ENCODE data around the gene ATP1A2. TPM values are rescaled to one million over a fixed set of nuclear protein-coding genes. Genes with fewer than 3 reads are reported as not detected.

Gene ATP1A2
- total RNA-seq, 2 experiments from 2014 or later, result not detected

GRCh38 chr1:160114085-160114484 is 1.5 kb upstream of the ATP1A2 start:
- CTCF ChIA-PET, result no interaction called here
- POLR2A ChIA-PET, result interaction anchor here (1.0 kb wide), 1 partner anchor 10 kb away, joined by 3 read pairs; no protein-coding TSS in a partner anchor
- H3K27ac Mint-ChIP-seq, result no peak overlapping the region
- no peaks in the 10 kb centered on the region for H3K9me3 Mint-ChIP-seq
- intact Hi-C loops (cut with micrococcal nuclease), result no loop called here
- H3K36me3 Mint-ChIP-seq (ENCODE audit: low read depth), result no peaks in the 10 kb centered on the region
- no peak for TF ChIP-seq CTCF (IDR thresholded peaks at IDR 0.05)
- H3K4me1 Mint-ChIP-seq (ENCODE audit: low read depth), result peaks cover under 1% of the 10 kb centered on the region
- no peak overlapping the region for H3K4me3 Mint-ChIP-seq
- no peak for DNase-seq
- H3K27me3 Mint-ChIP-seq, result peaks cover 10% of the 10 kb centered on the region
- ATAC-seq, result no peak

- Mint-ChIP-seq H3K36me3 (ENCODE audit: low read depth) (no peaks in the 10 kb centered on the region), H3K9me3 (no peaks in the 10 kb centered on the region), H3K4me3 (no peak overlapping the region), H3K4me1 (ENCODE audit: low read depth) (no peaks in the 10 kb centered on the region), H3K27me3 (peaks cover 9% of the 10 kb centered on the region), H3K27ac (no peak overlapping the region)
- TF ChIP-seq CTCF (IDR thresholded peaks at IDR 0.05), result no peak
- intact Hi-C loops (cut with micrococcal nuclease), result no loop called here
- ATAC-seq, result no peak
- no peak for DNase-seq
- POLR2A ChIA-PET, result interaction anchor here (0.7 to 1.2 kb wide), 2 partner anchors 9 to 14 kb away, joined by 3 read pairs; no protein-coding TSS in a partner anchor
- CTCF ChIA-PET, result interaction anchor here (1.3 kb wide), 1 partner anchor 38 kb away, joined by 3 read pairs; no protein-coding TSS in a partner anchor
These were observed 956 bp downstream of the ATP1A2 start for GRCh38 chr1:160116283-160117147.

GRCh38 chr1:160117300-160117699 is 1.7 kb downstream of the ATP1A2 start:
- no peak overlapping the region for H3K27ac Mint-ChIP-seq
- H3K27me3 Mint-ChIP-seq, result peaks cover 9% of the 10 kb centered on the region
- no peaks in the 10 kb centered on the region for H3K36me3 Mint-ChIP-seq (ENCODE audit: low read depth)
- ATAC-seq (no peak), DNase-seq (no peak)
- H3K9me3 Mint-ChIP-seq, result no peaks in the 10 kb centered on the region
- no peak for TF ChIP-seq CTCF (IDR thresholded peaks at IDR 0.05)
- intact Hi-C loops (cut with micrococcal nuclease), result no loop called here
- POLR2A ChIA-PET, result interaction anchor here (1.2 kb wide), 1 partner anchor 10 kb away, joined by 3 read pairs; no protein-coding TSS in a partner anchor
- no peak overlapping the region for H3K4me3 Mint-ChIP-seq
- no peaks in the 10 kb centered on the region for H3K4me1 Mint-ChIP-seq (ENCODE audit: low read depth)
- CTCF ChIA-PET, result interaction anchor here (1.2 kb wide), 1 partner anchor 13 kb away, joined by 9 read pairs; no protein-coding TSS in a partner anchor

GRCh38 chr1:160117709-160118183 is 2.2 kb downstream of the ATP1A2 start:
- no peak for DNase-seq
- ChIA-PET CTCF (interaction anchor here (1.2 to 1.5 kb wide), 3 partner anchors 9 to 32 kb away, joined by 5 to 9 read pairs (median 6); no protein-coding TSS in a partner anchor), POLR2A (interaction anchor here (1.1 to 1.2 kb wide), 2 partner anchors 10 to 19 kb away, joined by 3 read pairs; no protein-coding TSS in a partner anchor)
- peaks cover 9% of the 10 kb centered on the region for H3K27me3 Mint-ChIP-seq
- no peaks in the 10 kb centered on the region for H3K9me3 Mint-ChIP-seq
- H3K4me3 Mint-ChIP-seq, result no peak overlapping the region
- no peaks in the 10 kb centered on the region for H3K36me3 Mint-ChIP-seq (ENCODE audit: low read depth)
- H3K4me1 Mint-ChIP-seq (ENCODE audit: low read depth), result no peaks in the 10 kb centered on the region
- no peak overlapping the region for H3K27ac Mint-ChIP-seq
- no peak for TF ChIP-seq CTCF (IDR thresholded peaks at IDR 0.05)
- ATAC-seq, result no peak
- intact Hi-C loops (cut with micrococcal nuclease), result no loop called here

- H3K4me1 Mint-ChIP-seq (ENCODE audit: low read depth), result no peaks in the 10 kb centered on the region
- H3K4me3 Mint-ChIP-seq, result no peak overlapping the region
- ATAC-seq, result no peak
- intact Hi-C loops (cut with micrococcal nuclease), result no loop called here
- CTCF ChIA-PET, result interaction anchor here (1.2 to 1.5 kb wide), 3 partner anchors 10 to 33 kb away, joined by 5 to 6 read pairs (median 6); no protein-coding TSS in a partner anchor
- H3K27me3 Mint-ChIP-seq, result peaks cover 9% of the 10 kb centered on the region
- no peaks in the 10 kb centered on the region for H3K9me3 Mint-ChIP-seq
- DNase-seq, result no peak
- TF ChIP-seq CTCF (IDR thresholded peaks at IDR 0.05), result no peak
- H3K36me3 Mint-ChIP-seq (ENCODE audit: low read depth), result no peaks in the 10 kb centered on the region
- POLR2A ChIA-PET, result interaction anchor here (1.1 kb wide), 1 partner anchor 20 kb away, joined by 3 read pairs; no protein-coding TSS in a partner anchor
- H3K27ac Mint-ChIP-seq, result no peak overlapping the region
These were observed 3.4 kb downstream of the ATP1A2 start for GRCh38 chr1:160118928-160119327.

All from activated CD8-positive, alpha-beta T cell treated with anti-CD3 and anti-CD28 coated beads for 36 hours (primary cell).